GM18870 (cell line): ENCODE measurements around the gene WDR72.
"Not testable (repeated sequence)": the region's sequence is repeated elsewhere in the genome, so short reads cannot be mapped to it uniquely, and the experiment has no call there.

Source experiments
- ATAC-seq: cut with Tn5 transposase; IDR thresholded peaks from one replicate; pipeline ENCODE4 v1.9.1; 2021; ENCODE audit warnings: moderate library complexity; ENCODE audit not compliant: unreplicated experiment

The WDR72 gene

GRCh38 chr15:53540626-53541300 is 218.7 kb downstream of the WDR72 start:
- ATAC-seq, result not testable (repeated sequence)

GRCh38 chr15:53539878-53540277 is 219.6 kb downstream of the WDR72 start:
- no peak for ATAC-seq

DNA sequence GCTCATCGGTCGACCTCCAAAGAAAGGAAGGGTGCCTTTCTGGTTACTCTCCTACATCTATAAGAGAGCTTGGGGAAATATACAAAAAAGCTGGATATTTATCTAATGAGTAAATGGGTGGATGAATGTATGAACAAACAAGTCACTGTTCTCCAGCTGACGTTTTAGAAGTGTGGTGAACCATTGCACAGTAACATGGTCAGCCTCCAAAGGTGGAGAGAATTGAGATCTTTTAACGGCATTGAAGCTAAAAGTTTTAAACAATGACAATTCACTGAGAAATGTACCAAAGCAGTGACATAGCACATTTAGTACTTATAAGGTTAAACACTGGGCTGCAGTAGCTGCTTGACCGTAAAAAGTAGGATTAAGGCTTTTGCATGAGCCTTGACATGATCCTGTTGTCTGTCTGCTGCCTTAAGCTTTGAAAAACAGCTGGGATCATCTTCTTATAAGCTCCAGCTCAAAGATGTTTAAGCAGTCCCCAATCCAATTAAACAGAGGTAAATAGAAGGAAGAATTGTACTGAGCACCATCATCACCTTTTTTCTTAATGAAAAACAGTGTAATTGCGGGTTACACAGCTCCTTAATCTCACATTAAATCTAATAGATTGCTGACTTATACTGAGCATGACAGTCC is 222.9 kb downstream of the WDR72 start:
- no peak for ATAC-seq

GRCh38 chr15:53535886-53536285 is 223.6 kb downstream of the WDR72 start:
- no peak for ATAC-seq

- ATAC-seq, result no peak
These were observed 225.2 kb downstream of the WDR72 start for GRCh38 chr15:53534105-53534839.

- ATAC-seq, result no peak
These were observed 228.7 kb downstream of the WDR72 start for GRCh38 chr15:53530761-53531160.

DNA sequence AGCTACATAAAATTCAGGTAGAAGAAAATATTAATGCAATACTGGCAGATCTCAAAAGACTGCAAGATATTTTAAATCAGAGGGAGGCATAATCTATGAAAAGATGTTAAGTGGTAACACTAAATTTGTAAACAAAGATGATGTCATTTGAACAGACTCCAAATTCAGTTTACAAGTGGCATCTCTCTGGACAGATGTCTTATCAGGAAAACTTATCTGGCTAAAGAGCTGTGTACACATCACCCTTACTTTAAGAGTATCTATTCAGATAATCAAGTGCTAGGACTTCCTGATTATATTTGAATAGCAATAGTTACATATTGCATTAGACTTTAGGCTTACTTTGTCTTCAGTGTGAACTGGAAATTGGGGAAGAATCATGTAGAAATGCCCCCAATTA is 231.5 kb downstream of the WDR72 start:
- ATAC-seq, result no peak

- ATAC-seq, result no peak
These were observed 233.6 kb downstream of the WDR72 start for GRCh38 chr15:53525894-53526293.

DNA sequence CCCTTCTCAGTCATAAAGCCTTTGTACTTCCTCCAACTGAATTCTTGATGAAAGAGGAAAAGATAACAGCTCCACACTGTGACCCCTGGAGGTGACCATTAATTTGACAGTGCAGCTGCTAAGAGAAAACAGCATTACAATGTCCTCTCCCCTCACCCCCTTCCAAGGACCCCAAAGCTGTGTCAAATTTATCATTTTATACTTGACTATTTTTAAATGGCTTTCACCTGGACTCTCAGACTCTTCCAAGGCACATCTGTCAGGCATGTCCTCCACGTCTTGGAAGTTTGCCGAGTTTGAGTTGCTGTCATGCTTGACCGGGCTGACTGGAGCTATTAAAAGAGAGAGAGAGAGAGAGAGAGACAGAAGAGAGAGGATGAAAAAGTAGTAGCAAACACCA is 236.5 kb downstream of the WDR72 start:
- no peak for ATAC-seq

DNA sequence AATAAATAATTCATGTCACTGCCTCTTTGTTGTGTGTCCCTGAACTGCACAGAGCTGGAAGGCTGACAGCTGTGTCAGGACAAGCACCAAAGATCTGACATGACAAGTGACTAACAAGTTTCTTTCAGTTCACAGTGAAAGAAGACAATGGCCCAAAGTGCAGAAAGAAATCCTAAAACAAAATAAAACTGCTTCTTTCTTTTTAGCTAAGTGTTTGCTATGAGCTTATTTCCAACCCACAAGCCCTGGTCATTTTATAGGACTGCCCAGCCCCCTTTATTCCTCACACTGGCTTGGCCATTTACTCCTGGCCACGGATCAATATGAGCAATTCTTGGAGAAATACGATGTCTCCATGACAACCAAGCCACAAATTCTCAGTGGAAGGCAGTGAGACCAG is 238.5 kb downstream of the WDR72 start:
- ATAC-seq, result no peak

DNA sequence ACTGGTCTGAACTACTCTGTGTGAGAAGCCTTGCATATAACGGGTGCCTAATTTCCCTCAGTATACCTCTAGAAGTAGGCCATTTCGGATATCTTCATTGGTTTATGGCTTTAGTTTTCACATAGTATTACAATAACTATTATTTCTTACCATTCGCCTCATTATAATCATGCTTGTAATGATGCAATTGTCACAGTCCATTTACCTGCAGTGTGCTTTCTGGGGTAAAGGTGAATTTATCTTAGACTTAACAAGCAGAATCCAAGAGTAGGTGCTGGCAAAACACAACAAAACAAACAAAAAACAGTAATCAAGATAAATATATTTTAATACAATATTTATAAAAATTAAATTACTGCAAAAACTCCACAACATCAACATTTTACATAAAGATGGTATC is 246.0 kb downstream of the WDR72 start:
- no peak for ATAC-seq

DNA sequence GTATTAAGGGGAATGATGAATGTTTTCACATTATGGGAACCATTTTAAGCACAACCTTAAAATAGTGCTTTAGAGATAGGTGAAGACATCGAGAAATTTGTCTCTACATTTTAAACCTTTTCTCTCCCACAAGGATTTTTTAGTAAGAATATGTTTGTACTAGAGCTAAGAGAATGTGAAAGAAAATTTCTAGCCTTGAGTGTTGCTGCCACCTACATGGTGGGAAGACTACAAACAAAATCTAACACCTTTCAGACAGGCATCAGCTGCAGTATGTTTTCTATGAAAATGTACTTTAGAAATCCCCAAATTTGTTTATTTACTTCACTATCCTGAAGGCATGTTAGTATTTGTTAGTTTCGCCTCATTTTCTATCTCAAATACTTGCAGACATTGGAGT is 247.4 kb downstream of the WDR72 start:
- ATAC-seq, result no peak

DNA sequence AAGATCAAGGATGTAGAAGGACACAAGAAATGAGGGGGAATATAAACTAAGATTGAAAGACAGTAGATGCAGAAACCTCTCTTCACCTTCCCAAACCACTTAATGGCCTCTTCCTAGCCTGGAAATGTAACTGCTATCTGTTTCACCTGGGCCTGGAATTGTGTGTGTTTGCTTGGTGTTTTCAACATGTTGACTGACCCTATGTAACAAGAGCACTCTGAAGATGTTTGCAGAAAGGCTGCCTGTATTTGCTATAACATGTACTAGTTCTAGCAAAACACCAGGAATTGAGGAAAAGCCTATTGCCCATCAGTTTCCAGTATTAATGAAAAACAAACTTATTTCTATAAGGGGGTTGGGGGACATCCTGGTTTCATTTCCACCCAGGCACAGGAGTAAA is 248.3 kb downstream of the WDR72 start:
- no peak for ATAC-seq

GRCh38 chr15:53506370-53506769 is 253.1 kb downstream of the WDR72 start:
- no peak for ATAC-seq

DNA sequence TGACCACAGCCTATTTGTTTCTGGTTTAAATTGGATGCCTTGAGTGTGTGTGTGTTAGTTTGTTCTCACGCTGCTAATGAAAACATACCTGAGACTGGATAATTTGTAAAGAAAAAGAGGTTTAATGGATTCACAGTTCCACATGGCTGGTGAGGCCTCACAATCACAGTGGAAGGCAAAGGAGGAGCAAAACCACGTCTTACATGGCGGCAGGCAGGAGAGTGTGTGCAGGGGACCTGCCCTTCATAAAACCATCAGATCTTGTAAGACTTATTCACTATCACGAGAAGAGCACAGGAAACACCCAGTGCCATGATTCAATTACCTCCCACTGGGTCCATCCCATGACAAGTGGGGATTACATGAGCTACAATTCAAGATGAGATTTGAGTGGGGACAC is 260.5 kb downstream of the WDR72 start:
- no peak for ATAC-seq

GRCh38 chr15:53490341-53490740 is 269.1 kb downstream of the WDR72 start:
- no peak for ATAC-seq

DNA sequence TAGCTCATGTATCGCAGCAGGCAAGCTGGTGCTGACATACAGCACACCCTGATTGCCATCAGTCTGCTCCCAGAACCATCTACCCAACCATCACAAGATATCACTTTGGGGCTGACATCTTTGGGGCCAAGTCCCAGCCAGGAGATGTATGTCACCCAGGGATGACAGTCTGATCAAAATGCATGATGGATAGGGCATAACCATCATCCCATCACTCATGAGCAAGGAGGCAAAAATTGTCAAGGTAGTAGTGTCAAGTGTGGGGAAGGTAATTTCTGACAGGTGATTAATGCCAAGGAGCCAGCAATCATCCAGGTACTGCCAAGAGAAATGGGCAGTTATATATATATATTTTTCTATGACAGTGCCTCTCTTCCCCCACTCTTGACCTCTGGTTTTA is 277.4 kb downstream of the WDR72 start:
- ATAC-seq, result no peak

GRCh38 chr15:53477981-53478766 is 281.3 kb downstream of the WDR72 start:
- no peak for ATAC-seq

DNA sequence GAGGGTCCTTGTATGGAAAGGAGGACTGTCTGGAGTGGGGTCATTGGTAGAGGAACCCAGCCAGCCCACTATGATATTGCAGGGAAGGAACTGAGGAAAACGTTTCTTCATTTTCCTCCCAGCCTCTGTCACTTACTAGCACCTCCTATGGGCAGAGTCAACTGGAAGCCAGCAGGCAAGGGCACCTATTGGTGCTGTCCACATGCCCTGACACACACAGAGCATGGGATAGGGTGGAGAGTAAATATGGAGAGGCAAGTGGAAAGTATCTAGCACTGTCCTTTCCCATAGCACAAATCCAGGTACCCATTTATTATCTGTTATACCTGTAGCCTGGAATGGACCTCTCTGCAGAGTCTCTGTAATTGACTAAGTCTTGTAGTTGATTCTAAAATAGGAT is 285.6 kb downstream of the WDR72 start:
- no peak for ATAC-seq

- ATAC-seq, result no peak
These were observed 286.0 kb downstream of the WDR72 start for GRCh38 chr15:53473435-53473834.

DNA sequence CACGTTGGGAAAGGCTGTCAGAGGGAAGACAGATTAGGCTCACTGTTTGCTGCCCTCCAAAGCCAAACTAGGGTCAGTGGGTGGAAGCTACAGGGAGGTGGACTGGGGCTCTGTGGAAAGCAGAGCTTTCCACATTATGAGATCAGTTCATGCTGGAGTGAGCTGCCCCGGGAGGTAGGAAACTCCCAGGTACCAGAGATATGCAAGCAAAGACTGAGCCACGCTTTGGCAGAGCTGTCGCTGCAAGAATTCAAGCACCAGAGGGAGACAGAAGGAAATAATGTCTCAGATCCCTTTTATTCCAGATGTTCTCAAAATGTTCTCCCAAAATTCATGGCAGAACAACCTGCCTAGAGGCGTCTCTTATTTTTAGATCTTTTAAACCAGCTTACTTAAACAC is 286.6 kb downstream of the WDR72 start:
- no peak for ATAC-seq
